PC-9 (cell line): ENCODE measurements around the gene SCD5. TPM values are rescaled to one million over a fixed set of nuclear protein-coding genes. Genes with fewer than 3 reads are reported as not detected.

Source experiments
- BruUV-seq: library from RNA; stranded (reverse); fragments of 400-500 nt; replicated peaks from 2 replicates; lab custom pipeline; 2021; lab: Mats Ljungman, UMichigan
- CTCF ChIA-PET: fragments of 300-600 bp; sonication (Branson Sonifier 250); formaldehyde crosslinking; loops from one replicate; lab custom pipeline; 2022; ENCODE audit warnings: antibody characterized with exemption; lab: Charles Lee
- POLR2A ChIA-PET: fragments of 300-600 bp; sonication (Branson Sonifier 250); formaldehyde crosslinking; loops from one replicate; lab custom pipeline; 2022; ENCODE audit warnings: antibody characterized with exemption; ENCODE audit not compliant: unreplicated experiment; lab: Charles Lee
- DNase-seq, 2 experiments: peaks; one replicate each; pipeline versions ENCODE4 v3.0.0 to v3.0.0-alpha.2; 2015 to 2022; ENCODE audit warnings: mixed read lengths in 1 of 2
- H2AFZ ChIP-seq: fragments of 200-600 bp; sonication (generic); 2 replicates; pipeline ENCODE4 v1.8.1; 2017; ENCODE audit warnings: antibody characterized with exemption
- H3F3A ChIP-seq: fragments of 200-600 bp; sonication (generic); 2 replicates; pipeline ENCODE4 v1.8.1; 2017; ENCODE audit warnings: antibody characterized with exemption, mild to moderate bottlenecking, low read depth; ENCODE audit not compliant: insufficient read depth
- H3K27ac ChIP-seq: fragments of 200-600 bp; sonication (generic); 2 replicates; pipeline ENCODE4 v1.6.1; 2016; ENCODE audit warnings: mixed run types
- H3K27me3 ChIP-seq: fragments of 200-600 bp; sonication (generic); 2 replicates; pipeline ENCODE4 v1.6.1; 2016; ENCODE audit warnings: low read depth, mixed run types; ENCODE audit not compliant: insufficient read depth
- H3K36me3 ChIP-seq: fragments of 200-600 bp; sonication (generic); 2 replicates; pipeline ENCODE4 v1.6.1; 2016; ENCODE audit warnings: low read depth, mixed run types
- H3K4me1 ChIP-seq: fragments of 200-600 bp; sonication (generic); replicated peaks from 2 replicates; pipeline ENCODE4 v1.6.1; 2016; ENCODE audit warnings: mixed run types; ENCODE audit not compliant: insufficient read depth
- H3K4me2 ChIP-seq: fragments of 200-600 bp; sonication (generic); 2 replicates; pipeline ENCODE4 v1.6.1; 2017; ENCODE audit warnings: mixed run types
- H3K4me3 ChIP-seq: fragments of 200-600 bp; sonication (generic); 2 replicates; pipeline ENCODE4 v1.6.1; 2016; ENCODE audit warnings: mixed run types
- H3K79me2 ChIP-seq: fragments of 200-600 bp; sonication (generic); 2 replicates; pipeline ENCODE4 v1.6.1; 2017; ENCODE audit warnings: low read depth, mixed run types
- H3K9me2 ChIP-seq: fragments of 200-600 bp; sonication (generic); 2 replicates; pipeline ENCODE4 v1.8.1; 2017; ENCODE audit warnings: mild to moderate bottlenecking; ENCODE audit not compliant: insufficient read depth
- H3K9me3 ChIP-seq: fragments of 200-600 bp; sonication (generic); 2 replicates; pipeline ENCODE4 v1.8.1; 2016; ENCODE audit warnings: low read depth; ENCODE audit not compliant: insufficient read depth
- H4K20me1 ChIP-seq: fragments of 200-600 bp; sonication (generic); 2 replicates; pipeline ENCODE4 v1.8.1; 2017; ENCODE audit not compliant: insufficient read depth
- CTCF ChIP-seq: fragments of 200-600 bp; sonication (generic); conservative IDR thresholded peaks from 2 replicates; pipeline ENCODE4 v1.6.1; 2017; ENCODE audit warnings: mixed run types, antibody characterized with exemption, mild to moderate bottlenecking, moderate library complexity
- EZH2 ChIP-seq: fragments of 200-600 bp; sonication (generic); IDR thresholded peaks from 2 replicates; pipeline ENCODE4 v1.8.0; 2017; ENCODE audit warnings: antibody characterized with exemption, low read depth
- intact Hi-C: fragments of 100-400 bp; cut with micrococcal nuclease; formaldehyde crosslinking; loops from one replicate; pipeline ENCODE4 v1.10.0; 2022; ENCODE audit not compliant: unreplicated experiment
- total RNA-seq: library from RNA; stranded (reverse); gene quantifications from 2 replicates; pipeline ENCODE4 v1.2.3, GENCODE V29; 2021

The SCD5 gene
- total RNA-seq, 1 experiment from 2014 or later: 34.3 TPM

- intact Hi-C loops: loop anchor here (2.0 to 10.0 kb wide), 2 partner anchors 80 to 338 kb away; no protein-coding TSS in a partner anchor
- no peaks in the 10 kb centered on the region; the same call in 1 of the 2 replicates for H3K4me1 ChIP-seq
- ChIA-PET POLR2A (no interaction called here), CTCF (interaction anchor here (0.6 kb wide), 1 partner anchor 31 kb away, joined by 4 read pairs; no protein-coding TSS in a partner anchor)
- H3K27ac ChIP-seq: no peak overlapping the region
- H3K27me3 ChIP-seq: no peaks in the 10 kb centered on the region
- no peaks in the 10 kb centered on the region for H3K9me3 ChIP-seq
- H3K4me2 ChIP-seq: no peak overlapping the region
- TF ChIP-seq CTCF: no peak
- no peak overlapping the region for H2AFZ ChIP-seq
- H3K36me3 ChIP-seq: no peaks in the 10 kb centered on the region
- no peaks in the 10 kb centered on the region for H3F3A ChIP-seq
- no TSS peak for BruUV-seq
- no peaks in the 10 kb centered on the region for H4K20me1 ChIP-seq
- no peaks in the 10 kb centered on the region for H3K9me2 ChIP-seq
- no peak for DNase-seq
- H3K79me2 ChIP-seq: no peaks in the 10 kb centered on the region
- no peak overlapping the region for H3K4me3 ChIP-seq
Measured at GRCh38 chr4:82802911-82803310, 4.3 kb upstream of the SCD5 start.

- H3K27ac ChIP-seq: no peak overlapping the region
- TF ChIP-seq EZH2: no peak
- TF ChIP-seq CTCF: peak; percentile 57
- DNase-seq: peak in 1 of 2 experiments; percentile 18
- ChIA-PET CTCF (interaction anchor here (1.1 kb wide), 1 partner anchor 78 kb away, joined by 3 read pairs; no protein-coding TSS in a partner anchor), POLR2A (no interaction called here)
- no TSS peak for BruUV-seq
- no peaks in the 10 kb centered on the region for H3K9me3 ChIP-seq
- no peak overlapping the region for H3K4me3 ChIP-seq
- H3F3A ChIP-seq: no peaks in the 10 kb centered on the region
- no peak overlapping the region for H3K4me2 ChIP-seq
- H3K27me3 ChIP-seq: no peaks in the 10 kb centered on the region
- H3K4me1 ChIP-seq: no peaks in the 10 kb centered on the region; the same call in 1 of the 2 replicates
- no peaks in the 10 kb centered on the region for H4K20me1 ChIP-seq
- intact Hi-C loops: loop anchor here (2.0 to 10.0 kb wide), 2 partner anchors 79 to 337 kb away; no protein-coding TSS in a partner anchor
- peaks cover 6% of the 10 kb centered on the region; the same call in 1 of the 2 replicates for H3K79me2 ChIP-seq
- no peak overlapping the region for H2AFZ ChIP-seq
- no peaks in the 10 kb centered on the region for H3K36me3 ChIP-seq
- H3K9me2 ChIP-seq: no peaks in the 10 kb centered on the region
Measured at GRCh38 chr4:82801910-82802521, 3.4 kb upstream of the SCD5 start.

GRCh38 chr4:82799006-82799881 lies 648 bp upstream of the SCD5 start:
- Histone ChIP-seq H3K36me3 (no peaks in the 10 kb centered on the region), H3K9me2 (no peaks in the 10 kb centered on the region), H3K4me2 (peak overlapping the region; percentile 79), H3K79me2 (peaks cover 6% of the 10 kb centered on the region; the same call in 1 of the 2 replicates), H2AFZ (peak overlapping the region; percentile 67), H4K20me1 (no peaks in the 10 kb centered on the region), H3K4me1 (peaks cover 8% of the 10 kb centered on the region), H3K9me3 (no peaks in the 10 kb centered on the region), H3K4me3 (peak overlapping the region; percentile 66; the same call in 1 of the 2 replicates), H3K27ac (no peak overlapping the region), H3K27me3 (no peaks in the 10 kb centered on the region), H3F3A (peaks cover 4% of the 10 kb centered on the region; the same call in 1 of the 2 replicates)
- ChIA-PET CTCF (interaction anchor here (0.6 to 1.7 kb wide), 4 partner anchors 64 to 339 kb away, joined by 3 to 18 read pairs (median 3); partner anchors contain the start of gene COPS4), POLR2A (interaction anchor here (0.6 to 1.0 kb wide), 11 partner anchors 14 to 337 kb away, joined by 3 to 19 read pairs (median 3); no protein-coding TSS in a partner anchor)
- no TSS peak for BruUV-seq
- intact Hi-C loops: loop anchor here (2.0 kb wide), 2 partner anchors 16 to 54 kb away; no protein-coding TSS in a partner anchor
- no peak for DNase-seq
- TF ChIP-seq CTCF (no peak), EZH2 (no peak)
